GM12878 (cell line): ENCODE results near the gene MEAF6. TPM values are rescaled to one million over a fixed set of nuclear protein-coding genes. Genes with fewer than 3 reads are reported as not detected.

Experiments used
- ATAC-seq: fragments of 200-7000 bp; cut with Tn5 transposase; 3 replicates; pipeline ENCODE4 v1.9.1; 2020; ENCODE audit warnings: mild to moderate bottlenecking, moderate library complexity
- BruUV-seq: library from RNA; stranded (reverse); fragments of 400-500 nt; replicated peaks from 2 replicates; lab custom pipeline; 2021; lab: Mats Ljungman, UMichigan
- CTCF ChIA-PET: fragments of 300-600 bp; sonication (Branson Sonifier 250); formaldehyde crosslinking; extraction: SDS; loops from one replicate; lab custom pipeline; 2021; ENCODE audit warnings: inconsistent platforms; lab: Yijun Ruan, JAX
- POLR2A ChIA-PET: fragments of 350-600 bp; formaldehyde crosslinking; extraction: SDS; loops from one replicate; lab custom pipeline; 2021; ENCODE audit warnings: inconsistent platforms; lab: Charles Lee
- RAD21 ChIA-PET: fragments of 300-600 bp; sonication (Branson Sonifier 250); formaldehyde crosslinking; loops from one replicate; lab custom pipeline; 2023; ENCODE audit warnings: antibody characterized with exemption; ENCODE audit not compliant: unreplicated experiment; lab: Charles Lee
- SMC1A ChIA-PET: fragments of 300-600 bp; sonication (Branson Sonifier 250); formaldehyde crosslinking; loops from one replicate; lab custom pipeline; 2023; ENCODE audit not compliant: unreplicated experiment, uncharacterized antibody; lab: Charles Lee
- DNase-seq: peaks from one replicate; pipeline ENCODE4 v3.0.0-alpha.2; 2011; ENCODE audit warnings: low read depth, low spot score
- FAIRE-seq: peaks from 3 replicates; lab custom pipeline; 2011; peaks lifted over from hg19 to GRCh38; lab: Jason Lieb, UNC
- H2AFZ ChIP-seq: 2 replicates; pipeline ENCODE4 v1.6.0; 2011; ENCODE audit warnings: low read depth, low read length, control low read depth; ENCODE audit not compliant: control insufficient read depth
- H3K27ac ChIP-seq: 2 replicates; pipeline ENCODE4 v1.5.1; 2011; ENCODE audit warnings: control low read depth; ENCODE audit not compliant: control insufficient read depth, insufficient read depth
- H3K27me3 ChIP-seq, 2 experiments: replicated peaks in 1 of 2; 2 replicates each; pipeline versions ENCODE4 v1.6.0 to v1.6.1; 2011; ENCODE audit warnings: low read length in 1 of 2; ENCODE audit not compliant: control insufficient read depth in 2 of 2, insufficient read depth in 2 of 2
- H3K36me3 ChIP-seq, 2 experiments: 2 replicates each; pipeline ENCODE4 v1.5.1; 2011; ENCODE audit warnings: low read length in 1 of 2; ENCODE audit not compliant: control insufficient read depth in 2 of 2, insufficient read depth in 2 of 2
- H3K4me1 ChIP-seq: 2 replicates; pipeline ENCODE4 v1.6.1; 2011; ENCODE audit warnings: mild to moderate bottlenecking, low read length, moderate library complexity, mixed read lengths; ENCODE audit not compliant: control insufficient read depth, insufficient read depth
- H3K4me2 ChIP-seq: 2 replicates; pipeline ENCODE4 v1.6.0; 2011; ENCODE audit warnings: control low read depth; ENCODE audit not compliant: control insufficient read depth, insufficient read depth
- H3K4me3 ChIP-seq: fragments of 200-600 bp; sonication (generic); 2 replicates; pipeline ENCODE4 v1.5.1; 2016
- H3K79me2 ChIP-seq: 2 replicates; pipeline ENCODE4 v1.6.0; 2011; ENCODE audit warnings: low read length; ENCODE audit not compliant: control insufficient read depth, insufficient read depth
- H3K9ac ChIP-seq: 2 replicates; pipeline ENCODE4 v1.8.0; 2011; ENCODE audit warnings: low read length, control low read depth, mixed read lengths; ENCODE audit not compliant: control insufficient read depth, insufficient read depth
- H3K9me3 ChIP-seq: replicated peaks from 3 replicates; pipeline ENCODE4 v1.5.1; 2011; ENCODE audit warnings: mild to moderate bottlenecking, low read length; ENCODE audit not compliant: control insufficient read depth, insufficient read depth
- H4K20me1 ChIP-seq: 2 replicates; pipeline ENCODE4 v1.6.0; 2011; ENCODE audit not compliant: control insufficient read depth, insufficient read depth
- IKZF2 ChIP-seq, 2 experiments: fragments of 450-650 bp; IDR thresholded peaks; 2 replicates each; pipeline ENCODE4 v1.6.1; 2017; ENCODE audit warnings: mild to moderate bottlenecking in 2 of 2, moderate library complexity in 2 of 2
- MXI1 ChIP-seq: fragments of 150-350 bp; IDR thresholded peaks from 2 replicates; pipeline ENCODE4 v1.6.1; 2011; ENCODE audit warnings: low read depth, mild to moderate bottlenecking, inconsistent platforms, low read length, improper control_type of control experiment
- POLR2A ChIP-seq: IDR thresholded peaks from 2 replicates; pipeline ENCODE4 v1.6.1; 2011; ENCODE audit warnings: low read depth, mild to moderate bottlenecking, low read length
- POLR2AphosphoS5 ChIP-seq: IDR thresholded peaks from 2 replicates; pipeline ENCODE4 v1.6.1; 2011; ENCODE audit warnings: mild to moderate bottlenecking, low read length, inconsistent platforms
- RB1 ChIP-seq: fragments of 450-650 bp; formaldehyde crosslinking; IDR thresholded peaks from 2 replicates; pipeline ENCODE4 v1.6.1; 2017; ENCODE audit warnings: mild to moderate bottlenecking, borderline replicate concordance
- RELB ChIP-seq: fragments of 450-650 bp; IDR thresholded peaks from 2 replicates; pipeline ENCODE4 v1.6.1; 2017; ENCODE audit warnings: low read depth, mild to moderate bottlenecking, moderate library complexity
- USF2 ChIP-seq: IDR thresholded peaks from 2 replicates; pipeline ENCODE4 v1.6.1; 2011; ENCODE audit warnings: low read depth, low read length, improper control_type of control experiment, borderline replicate concordance
- WRNIP1 ChIP-seq: IDR thresholded peaks from 2 replicates; pipeline ENCODE4 v1.6.1; 2011; ENCODE audit warnings: low read depth, low read length, improper control_type of control experiment, borderline replicate concordance
- WGBS: methylation state at CpG from one replicate; pipeline ENCODE4 v1.1.6; 2016; ENCODE audit warnings: low lambda C conversion rate; ENCODE audit not compliant: insufficient replicate concordance, insufficient coverage; ENCODE audit errors: missing lambda C conversion rate; 5-methylcytosine and 5-hydroxymethylcytosine counted together
- in situ Hi-C: fragments of 300-500 bp; cut with MboI; formaldehyde crosslinking; loops from 9 replicates; pipeline ENCODE4 v1.14.3; 2018; ENCODE audit warnings: mixed read lengths
- intact Hi-C: fragments of 100-400 bp; cut with micrococcal nuclease; formaldehyde crosslinking; loops from one replicate; pipeline ENCODE4 v1.14.2; 2022; ENCODE audit not compliant: unreplicated experiment
- polyA plus RNA-seq, 11 experiments: library from polyadenylated mRNA; depleted of rRNA in 4 of 11; unstranded in 6 of 11; stranded (reverse) in 5 of 11; fragments of >200 nt; fragmentation: Nextera tagmentation in 4 of 11; fragmentation: Illumina TruSeq in 1 of 11; extraction: Ambion mirVana in 4 of 11; extraction: Trizol in 1 of 11; gene quantifications; 1 replicate in 1 of 11; 2 replicates in 10 of 11; pipeline versions ENCODE4 v1.2.1 to v1.2.3, GENCODE V29; 2011 to 2016; ENCODE audit warnings: inconsistent platforms in 2 of 11, missing spikeins in 2 of 11, low read depth in 1 of 11
- total RNA-seq, 4 experiments: library from RNA; depleted of rRNA in 3 of 4; stranded (reverse); fragments of >200 nt in 3 of 4; fragmentation: Illumina TruSeq in 1 of 4; extraction: Trizol in 1 of 4; gene quantifications; 2 replicates each; pipeline versions ENCODE4 v1.2.1 to v1.2.3, GENCODE V29; 2013 to 2021
- TF ChIP-seq, protein P1 (sequence below): fragments of 450-650 bp; IDR thresholded peaks from 2 replicates; pipeline ENCODE4 v1.6.1; 2017; ENCODE audit warnings: antibody characterized with exemption, mild to moderate bottlenecking, moderate library complexity

Gene MEAF6
- total and polyA plus RNA-seq, 10 of the 15 experiments (the other 5 are each of a cell fraction or from before 2014, with no cell fraction given): 30.8 to 75.0 (median 58.1) TPM

DNA sequence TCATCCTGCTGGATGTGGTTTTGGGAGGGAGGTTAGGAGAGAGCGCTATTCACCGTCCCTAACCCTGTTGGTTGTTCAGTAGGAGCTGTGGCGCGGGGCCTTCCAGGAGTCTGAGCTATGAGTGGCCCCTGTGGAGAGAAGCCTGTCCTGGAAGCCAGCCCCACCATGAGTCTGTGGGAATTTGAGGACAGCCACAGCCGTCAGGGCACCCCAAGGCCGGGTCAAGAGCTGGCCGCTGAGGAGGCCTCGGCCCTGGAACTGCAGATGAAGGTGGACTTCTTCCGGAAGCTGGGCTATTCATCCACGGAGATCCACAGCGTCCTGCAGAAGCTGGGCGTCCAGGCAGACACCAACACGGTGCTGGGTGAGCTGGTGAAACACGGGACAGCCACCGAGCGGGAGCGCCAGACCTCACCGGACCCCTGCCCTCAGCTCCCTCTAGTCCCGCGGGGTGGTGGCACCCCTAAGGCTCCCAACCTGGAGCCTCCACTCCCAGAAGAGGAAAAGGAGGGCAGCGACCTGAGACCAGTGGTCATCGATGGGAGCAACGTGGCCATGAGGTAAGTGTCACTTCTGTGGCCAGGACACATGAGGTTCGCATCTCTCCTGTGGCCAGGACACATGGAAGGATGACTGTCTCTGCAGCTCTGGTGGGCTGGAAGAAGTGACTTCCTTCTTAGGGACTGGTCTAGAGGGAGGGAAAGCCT is 39.0 kb downstream of the MEAF6 start:
- Histone ChIP-seq H3K79me2 (peaks cover 61% of the 10 kb centered on the region), H3K9ac (peak overlapping the region; percentile 94), H3K36me3 (peaks cover 8 to 18% of the 10 kb centered on the region in 2 experiments), H4K20me1 (peaks cover under 1% of the 10 kb centered on the region; the same call in 1 of the 2 replicates)
- DNase-seq (no peak), ATAC-seq (no peak)
- intact Hi-C loops: no loop called here
- TF ChIP-seq POLR2AphosphoS5 (peak; percentile 12; the same call in 1 of the 2 replicates), POLR2A (peak; percentile 61), USF2 (no peak), WRNIP1 (0 out of 2 replicates have a peak, but pooled peaks have one; percentile 61), RELB (0 out of 2 replicates have a peak, but pooled peaks have one; percentile 22), MXI1 (0 out of 2 replicates have a peak, but pooled peaks have one; percentile 66), RB1 (no peak), IKZF2 (IDR thresholded peaks at IDR 0.05) (no peak)
- TF ChIP-seq, protein P1, sequence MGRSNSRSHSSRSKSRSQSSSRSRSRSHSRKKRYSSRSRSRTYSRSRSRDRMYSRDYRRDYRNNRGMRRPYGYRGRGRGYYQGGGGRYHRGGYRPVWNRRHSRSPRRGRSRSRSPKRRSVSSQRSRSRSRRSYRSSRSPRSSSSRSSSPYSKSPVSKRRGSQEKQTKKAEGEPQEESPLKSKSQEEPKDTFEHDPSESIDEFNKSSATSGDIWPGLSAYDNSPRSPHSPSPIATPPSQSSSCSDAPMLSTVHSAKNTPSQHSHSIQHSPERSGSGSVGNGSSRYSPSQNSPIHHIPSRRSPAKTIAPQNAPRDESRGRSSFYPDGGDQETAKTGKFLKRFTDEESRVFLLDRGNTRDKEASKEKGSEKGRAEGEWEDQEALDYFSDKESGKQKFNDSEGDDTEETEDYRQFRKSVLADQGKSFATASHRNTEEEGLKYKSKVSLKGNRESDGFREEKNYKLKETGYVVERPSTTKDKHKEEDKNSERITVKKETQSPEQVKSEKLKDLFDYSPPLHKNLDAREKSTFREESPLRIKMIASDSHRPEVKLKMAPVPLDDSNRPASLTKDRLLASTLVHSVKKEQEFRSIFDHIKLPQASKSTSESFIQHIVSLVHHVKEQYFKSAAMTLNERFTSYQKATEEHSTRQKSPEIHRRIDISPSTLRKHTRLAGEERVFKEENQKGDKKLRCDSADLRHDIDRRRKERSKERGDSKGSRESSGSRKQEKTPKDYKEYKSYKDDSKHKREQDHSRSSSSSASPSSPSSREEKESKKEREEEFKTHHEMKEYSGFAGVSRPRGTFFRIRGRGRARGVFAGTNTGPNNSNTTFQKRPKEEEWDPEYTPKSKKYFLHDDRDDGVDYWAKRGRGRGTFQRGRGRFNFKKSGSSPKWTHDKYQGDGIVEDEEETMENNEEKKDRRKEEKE: no peak
- TF ChIP-seq, all 136 proteins: peak for 5
- H3K4me2 ChIP-seq: peak overlapping the region; percentile 73
- BruUV-seq: no TSS peak
- no peak overlapping the region for H2AFZ ChIP-seq
- SMC1A ChIA-PET: interaction anchor here (0.9 to 3.6 kb wide), 9 partner anchors 9 to 216 kb away, joined by 3 to 23 read pairs (median 4); partner anchors contain the start of gene CDCA8
- H3K27me3 ChIP-seq: no peaks in the 10 kb centered on the region
- CTCF ChIA-PET: interaction anchor here (0.6 to 7.8 kb wide), 10 partner anchors 10 to 517 kb away, joined by 3 to 127 read pairs (median 4); partner anchors contain the start of gene MEAF6
- under 1% methylated on average over 24 of the region's 24 CpGs for WGBS
- no peaks in the 10 kb centered on the region for H3K9me3 ChIP-seq
- no peak for FAIRE-seq
- POLR2A ChIA-PET: interaction anchor here (0.6 to 4.5 kb wide), 16 partner anchors 10 to 1319 kb away, joined by 3 to 35 read pairs (median 6); partner anchors contain the start of genes CDCA8, GNL2, MEAF6 and MRPS15
- H3K4me3 ChIP-seq: peak overlapping the region; percentile 99
- in situ Hi-C loops: no loop called here
- H3K4me1 ChIP-seq: peaks cover 26% of the 10 kb centered on the region
- peak overlapping the region; percentile 99 for H3K27ac ChIP-seq
- RAD21 ChIA-PET: interaction anchor here (1.9 to 10.4 kb wide), 3 partner anchors 11 to 214 kb away, joined by 4 to 82 read pairs (median 13); partner anchors contain the start of gene MEAF6
